ENCODE measurements around the gene CNTN4.
"Not testable (repeated sequence)": the region's sequence is repeated elsewhere in the genome, so short reads cannot be mapped to it uniquely, and the experiment has no call there.

The CNTN4 gene

GRCh38 chr3:2916640-2917039 lies 818.0 kb downstream of the CNTN4 start:
- not testable (repeated sequence) for H3K9ac ChIP-seq (ENCODE audit: low read depth, low read length); H3K9me3 ChIP-seq (ENCODE audit: control insufficient read depth, insufficient read depth, low read length); H3K36me3 ChIP-seq (ENCODE audit: insufficient read depth, low read length); H3K4me1 ChIP-seq (ENCODE audit: insufficient read depth, low read length)

- no peaks in the 10 kb centered on the region for H3K4me1 ChIP-seq (ENCODE audit: insufficient read depth, low read length)
- H3K36me3 ChIP-seq (ENCODE audit: insufficient read depth, low read length): no peaks in the 10 kb centered on the region
- H3K9me3 ChIP-seq (ENCODE audit: control insufficient read depth, insufficient read depth, low read length): peaks cover 6% of the 10 kb centered on the region
- no peak overlapping the region for H3K9ac ChIP-seq (ENCODE audit: low read depth, low read length)
Measured at GRCh38 chr3:2920103-2920502, 821.4 kb downstream of the CNTN4 start.

DNA sequence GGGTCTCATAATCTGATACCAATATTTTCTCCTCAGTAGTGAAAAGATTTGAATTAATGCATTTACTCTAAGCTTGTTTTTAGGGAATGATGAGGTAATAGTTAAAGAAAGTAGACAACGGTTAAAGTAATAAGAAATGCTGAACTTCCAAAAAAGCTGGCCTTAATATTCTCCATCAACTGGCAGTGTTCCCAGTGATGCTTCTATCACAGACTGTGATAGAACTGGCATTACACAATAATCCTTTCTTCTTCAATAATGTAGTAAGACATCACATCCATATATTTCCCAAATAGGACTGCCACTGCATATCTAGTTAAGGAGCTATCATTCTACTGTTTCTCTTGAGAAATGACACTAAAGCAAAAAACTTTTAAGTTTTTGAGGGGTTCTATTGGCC lies 822.8 kb downstream of the CNTN4 start:
- peaks cover 4% of the 10 kb centered on the region; the same call in 1 of the 2 replicates for H3K9me3 ChIP-seq (ENCODE audit: control insufficient read depth, insufficient read depth, low read length)
- no peaks in the 10 kb centered on the region for H3K4me1 ChIP-seq (ENCODE audit: insufficient read depth, low read length)
- no peaks in the 10 kb centered on the region for H3K36me3 ChIP-seq (ENCODE audit: insufficient read depth, low read length)
- no peak overlapping the region for H3K9ac ChIP-seq (ENCODE audit: low read depth, low read length)

- Histone ChIP-seq H3K36me3 (ENCODE audit: insufficient read depth, low read length) (no peaks in the 10 kb centered on the region), H3K4me1 (ENCODE audit: insufficient read depth, low read length) (no peaks in the 10 kb centered on the region), H3K9me3 (ENCODE audit: control insufficient read depth, insufficient read depth, low read length) (peaks cover 4% of the 10 kb centered on the region; the same call in 1 of the 2 replicates), H3K9ac (ENCODE audit: low read depth, low read length) (no peak overlapping the region)
Measured at GRCh38 chr3:2921903-2922302, 823.2 kb downstream of the CNTN4 start.

GRCh38 chr3:2923390-2923789 lies 824.7 kb downstream of the CNTN4 start:
- no peaks in the 10 kb centered on the region for H3K4me1 ChIP-seq (ENCODE audit: insufficient read depth, low read length)
- H3K36me3 ChIP-seq (ENCODE audit: insufficient read depth, low read length): no peaks in the 10 kb centered on the region
- H3K9ac ChIP-seq (ENCODE audit: low read depth, low read length): no peak overlapping the region
- no peaks in the 10 kb centered on the region for H3K9me3 ChIP-seq (ENCODE audit: control insufficient read depth, insufficient read depth, low read length)

GRCh38 chr3:2927259-2927658 lies 828.6 kb downstream of the CNTN4 start:
- no peak overlapping the region for H3K9ac ChIP-seq (ENCODE audit: low read depth, low read length)

GRCh38 chr3:2929574-2929973 lies 830.9 kb downstream of the CNTN4 start:
- Histone ChIP-seq H3K9me3 (ENCODE audit: control insufficient read depth, insufficient read depth, low read length) (no peaks in the 10 kb centered on the region), H3K4me1 (ENCODE audit: insufficient read depth, low read length) (no peaks in the 10 kb centered on the region), H3K36me3 (ENCODE audit: insufficient read depth, low read length) (no peaks in the 10 kb centered on the region), H3K9ac (ENCODE audit: low read depth, low read length) (no peak overlapping the region)

More at GRCh38 chr3:2927259-2927658, 828.6 kb downstream of the CNTN4 start:
- Histone ChIP-seq H3K36me3 (ENCODE audit: insufficient read depth, low read length) (no peaks in the 10 kb centered on the region), H3K4me1 (ENCODE audit: insufficient read depth, low read length) (no peaks in the 10 kb centered on the region), H3K9me3 (ENCODE audit: control insufficient read depth, insufficient read depth, low read length) (no peaks in the 10 kb centered on the region)

GRCh38 chr3:2931265-2931664 lies 832.6 kb downstream of the CNTN4 start:
- Histone ChIP-seq H3K36me3 (ENCODE audit: insufficient read depth, low read length) (no peaks in the 10 kb centered on the region), H3K9ac (ENCODE audit: low read depth, low read length) (no peak overlapping the region), H3K4me1 (ENCODE audit: insufficient read depth, low read length) (no peaks in the 10 kb centered on the region), H3K9me3 (ENCODE audit: control insufficient read depth, insufficient read depth, low read length) (no peaks in the 10 kb centered on the region)

DNA sequence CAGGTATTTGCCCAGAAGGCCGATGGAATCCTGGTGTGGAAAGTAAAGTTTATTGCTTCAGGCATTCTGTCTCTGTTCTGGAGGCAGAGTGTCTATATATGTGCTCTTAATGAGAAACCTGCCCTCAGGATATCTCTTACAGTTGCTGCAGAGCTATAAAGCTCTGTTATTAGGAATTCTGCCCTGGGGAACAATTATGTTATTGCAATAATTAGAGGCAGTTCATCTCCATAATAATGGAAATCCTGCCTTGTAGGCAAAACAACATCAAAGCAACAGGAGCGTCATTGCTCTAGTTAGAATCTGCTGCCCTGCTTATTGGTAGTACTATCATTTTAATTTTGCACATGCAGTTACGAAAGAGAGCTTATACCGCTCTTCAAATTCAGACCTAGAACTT lies 835.9 kb downstream of the CNTN4 start:
- no peak overlapping the region for H3K9ac ChIP-seq (ENCODE audit: low read depth, low read length)
- H3K9me3 ChIP-seq (ENCODE audit: control insufficient read depth, insufficient read depth, low read length): no peaks in the 10 kb centered on the region
- no peaks in the 10 kb centered on the region for H3K4me1 ChIP-seq (ENCODE audit: insufficient read depth, low read length)
- H3K36me3 ChIP-seq (ENCODE audit: insufficient read depth, low read length): no peaks in the 10 kb centered on the region

- Histone ChIP-seq H3K4me1 (ENCODE audit: insufficient read depth, low read length) (no peaks in the 10 kb centered on the region), H3K36me3 (ENCODE audit: insufficient read depth, low read length) (no peaks in the 10 kb centered on the region), H3K9ac (ENCODE audit: low read depth, low read length) (no peak overlapping the region), H3K9me3 (ENCODE audit: control insufficient read depth, insufficient read depth, low read length) (no peaks in the 10 kb centered on the region)
Measured at GRCh38 chr3:2937055-2937454, 838.4 kb downstream of the CNTN4 start.

DNA sequence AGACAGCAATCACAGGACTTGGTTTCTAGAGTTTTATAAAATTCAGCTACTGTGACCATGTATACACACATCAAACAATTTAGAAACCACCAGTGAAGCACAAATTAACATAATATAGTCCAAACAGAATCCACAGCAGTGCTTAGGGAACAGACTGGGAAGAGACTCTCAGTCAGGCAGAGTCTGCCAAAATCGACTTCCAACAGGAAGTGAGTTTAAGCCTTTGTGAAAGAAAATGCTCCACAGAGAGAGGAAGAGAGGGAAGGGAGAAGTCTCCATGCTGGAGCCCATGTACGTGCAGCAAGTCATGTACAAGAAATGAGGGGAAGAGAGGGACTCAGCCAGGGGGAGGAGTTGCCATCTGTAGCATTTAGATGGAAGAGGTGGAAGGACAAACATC lies 838.9 kb downstream of the CNTN4 start:
- no peaks in the 10 kb centered on the region for H3K9me3 ChIP-seq (ENCODE audit: control insufficient read depth, insufficient read depth, low read length)
- H3K9ac ChIP-seq (ENCODE audit: low read depth, low read length): no peak overlapping the region
- H3K36me3 ChIP-seq (ENCODE audit: insufficient read depth, low read length): no peaks in the 10 kb centered on the region
- H3K4me1 ChIP-seq (ENCODE audit: insufficient read depth, low read length): no peaks in the 10 kb centered on the region

DNA sequence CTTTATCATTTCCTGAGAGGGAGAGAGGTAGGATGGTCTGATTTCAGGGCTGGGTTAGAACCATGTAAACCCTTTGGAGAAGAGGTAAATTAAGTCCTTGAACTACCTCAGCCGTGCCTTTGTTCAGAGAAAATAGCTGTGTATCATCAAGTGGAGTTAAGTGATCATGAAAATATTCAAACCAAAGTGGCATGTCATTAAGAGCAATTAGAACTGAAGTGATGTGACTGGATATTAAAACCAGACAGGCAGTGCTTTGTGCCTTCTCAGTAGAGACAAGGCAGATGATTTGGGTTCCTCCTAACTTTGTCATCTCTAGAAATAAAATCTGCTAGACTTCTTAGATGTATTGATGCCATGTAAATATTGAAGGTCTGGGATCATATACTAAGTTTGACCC lies 840.0 kb downstream of the CNTN4 start:
- Histone ChIP-seq H3K36me3 (ENCODE audit: insufficient read depth, low read length) (no peaks in the 10 kb centered on the region), H3K4me1 (ENCODE audit: insufficient read depth, low read length) (no peaks in the 10 kb centered on the region), H3K9ac (ENCODE audit: low read depth, low read length) (no peak overlapping the region), H3K9me3 (ENCODE audit: control insufficient read depth, insufficient read depth, low read length) (no peaks in the 10 kb centered on the region)

- Histone ChIP-seq H3K4me1 (ENCODE audit: insufficient read depth, low read length) (no peaks in the 10 kb centered on the region), H3K9ac (ENCODE audit: low read depth, low read length) (no peak overlapping the region), H3K36me3 (ENCODE audit: insufficient read depth, low read length) (no peaks in the 10 kb centered on the region), H3K9me3 (ENCODE audit: control insufficient read depth, insufficient read depth, low read length) (no peaks in the 10 kb centered on the region)
Measured at GRCh38 chr3:2940062-2940461, 841.4 kb downstream of the CNTN4 start.

DNA sequence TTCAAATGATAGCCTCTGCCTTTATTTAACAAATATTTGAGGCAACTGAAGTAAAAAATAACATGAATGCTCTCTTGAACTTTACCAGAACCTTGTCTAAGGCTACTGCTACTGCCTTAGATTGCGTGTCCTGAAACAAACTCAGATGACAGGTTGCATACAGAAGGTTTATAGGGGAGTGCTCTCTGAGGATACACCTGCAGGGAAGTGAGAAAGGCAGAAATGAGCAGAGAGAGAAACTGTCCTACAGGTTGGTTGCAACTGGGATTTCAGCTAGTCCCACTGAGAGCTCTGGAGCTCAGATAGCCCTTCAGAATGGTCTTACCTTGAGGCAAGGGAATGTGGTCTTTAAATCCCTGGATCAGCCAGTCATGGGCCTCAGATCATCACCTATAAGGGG lies 846.0 kb downstream of the CNTN4 start:
- H3K9ac ChIP-seq (ENCODE audit: low read depth, low read length): no peak overlapping the region
- H3K4me1 ChIP-seq (ENCODE audit: insufficient read depth, low read length): no peaks in the 10 kb centered on the region

GRCh38 chr3:2945121-2945520 lies 846.5 kb downstream of the CNTN4 start:
- Histone ChIP-seq H3K4me1 (ENCODE audit: insufficient read depth, low read length) (no peaks in the 10 kb centered on the region), H3K9ac (ENCODE audit: low read depth, low read length) (no peak overlapping the region), H3K9me3 (ENCODE audit: control insufficient read depth, insufficient read depth, low read length) (no peaks in the 10 kb centered on the region), H3K36me3 (ENCODE audit: insufficient read depth, low read length) (no peaks in the 10 kb centered on the region)

More for the DNA sequence above, 846.0 kb downstream of the CNTN4 start:
- H3K36me3 ChIP-seq (ENCODE audit: insufficient read depth, low read length): no peaks in the 10 kb centered on the region
- H3K9me3 ChIP-seq (ENCODE audit: control insufficient read depth, insufficient read depth, low read length): no peaks in the 10 kb centered on the region

- Histone ChIP-seq H3K4me1 (ENCODE audit: insufficient read depth, low read length) (no peaks in the 10 kb centered on the region), H3K9ac (ENCODE audit: low read depth, low read length) (no peak overlapping the region), H3K36me3 (ENCODE audit: insufficient read depth, low read length) (no peaks in the 10 kb centered on the region), H3K9me3 (ENCODE audit: control insufficient read depth, insufficient read depth, low read length) (no peaks in the 10 kb centered on the region)
Measured at GRCh38 chr3:2947536-2947935, 848.9 kb downstream of the CNTN4 start.
